NCI-H2196 treated with DMSO at 0.1 percent for 48 hours (cell line): ENCODE measurements around the gene EFNB3.

Source experiments
- DNase-seq: peaks from one replicate; lab custom pipeline; 2025; ENCODE audit not compliant: unreplicated experiment; lab: John Stamatoyannopoulos, UW

The EFNB3 gene

DNA sequence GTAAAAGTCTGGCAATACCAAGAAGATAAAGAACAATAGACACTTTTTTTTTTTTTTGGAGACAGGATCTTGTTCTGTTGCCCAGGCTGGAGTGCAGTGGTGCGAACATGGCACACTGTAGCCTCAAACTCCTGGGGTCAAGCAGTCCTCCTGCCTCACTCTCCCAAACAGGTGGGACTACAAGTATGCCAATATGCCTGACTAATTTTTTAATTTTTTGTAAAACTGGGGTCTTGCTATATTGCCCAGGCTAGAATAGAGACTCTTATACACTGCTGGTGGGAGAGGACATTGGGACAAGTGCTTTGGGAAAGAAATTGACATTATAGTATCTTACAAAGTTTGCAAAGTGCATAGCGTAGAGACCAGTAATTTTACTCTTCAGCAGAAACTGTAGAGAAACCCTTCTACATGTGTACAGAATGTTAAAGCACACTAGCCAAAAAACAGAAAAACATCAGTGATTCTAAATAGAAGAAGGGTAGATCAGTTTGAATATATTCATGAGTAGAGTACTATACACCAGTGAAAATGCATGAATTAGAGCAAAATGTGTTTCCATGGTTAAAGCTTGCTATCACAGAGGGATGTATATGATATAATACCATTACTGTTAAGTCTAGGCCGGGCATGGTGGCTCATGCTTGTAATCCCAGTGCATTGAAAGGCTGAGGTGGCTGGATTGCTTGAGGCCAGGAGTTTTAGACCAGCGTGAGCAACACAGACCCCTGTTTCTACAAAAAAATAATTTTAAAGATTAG lies 7.0 kb upstream of the EFNB3 start:
- DNase-seq: no peak

DNA sequence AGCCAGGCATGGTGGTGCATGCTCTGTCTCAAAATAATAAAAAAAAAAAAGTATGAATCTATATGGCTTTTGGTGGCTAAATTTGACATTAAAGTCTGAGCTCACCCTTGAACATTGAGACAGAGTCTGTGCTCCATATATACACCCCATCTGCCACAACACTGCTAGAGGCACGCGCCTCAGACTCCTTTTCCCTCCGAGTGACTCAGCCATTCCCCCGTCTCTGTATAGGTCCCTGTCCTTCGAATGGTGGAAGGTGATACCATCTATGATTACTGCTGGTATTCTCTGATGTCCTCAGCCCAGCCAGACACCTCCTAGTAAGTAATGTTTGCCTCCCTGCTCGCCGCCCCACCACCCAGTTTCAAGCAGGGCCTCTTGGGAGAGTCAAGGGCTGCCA lies 4.5 kb upstream of the EFNB3 start:
- no peak for DNase-seq

DNA sequence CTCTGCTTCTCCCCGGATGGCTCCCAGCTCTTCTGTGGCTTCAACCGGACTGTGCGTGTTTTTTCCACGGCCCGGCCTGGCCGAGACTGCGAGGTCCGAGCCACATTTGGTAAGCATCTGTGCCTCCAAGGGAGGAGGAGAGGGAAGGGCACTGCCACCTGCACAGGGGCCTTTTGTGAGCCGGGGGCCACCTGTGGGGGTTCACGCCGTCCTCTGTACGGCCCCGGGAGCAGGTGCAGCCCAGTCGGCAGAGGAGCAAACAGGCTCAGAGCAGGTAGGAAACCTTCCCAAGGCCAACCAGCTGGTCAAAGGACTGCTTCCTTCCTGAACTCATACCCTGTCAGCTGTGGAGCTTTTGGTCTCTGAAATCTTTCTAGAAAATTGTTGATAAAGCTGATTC lies 3.3 kb upstream of the EFNB3 start:
- DNase-seq: no peak

DNA sequence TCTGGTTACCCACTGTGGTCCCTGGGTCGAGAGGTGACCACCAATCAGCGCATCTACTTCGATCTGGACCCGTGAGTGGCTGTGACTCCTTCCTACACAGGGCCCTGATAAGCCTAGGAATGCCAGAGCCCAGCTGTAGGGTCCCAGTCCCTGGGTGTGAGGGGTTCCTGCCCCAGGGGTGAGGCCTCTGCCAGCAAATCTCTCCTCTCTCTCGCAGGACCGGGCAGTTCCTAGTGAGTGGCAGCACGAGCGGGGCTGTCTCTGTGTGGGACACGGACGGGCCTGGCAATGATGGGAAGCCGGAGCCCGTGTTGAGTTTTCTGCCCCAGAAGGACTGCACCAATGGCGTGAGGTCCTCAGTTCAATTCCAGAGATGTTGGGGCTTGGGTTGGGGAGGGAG lies 2.2 kb upstream of the EFNB3 start:
- DNase-seq: no peak

DNA sequence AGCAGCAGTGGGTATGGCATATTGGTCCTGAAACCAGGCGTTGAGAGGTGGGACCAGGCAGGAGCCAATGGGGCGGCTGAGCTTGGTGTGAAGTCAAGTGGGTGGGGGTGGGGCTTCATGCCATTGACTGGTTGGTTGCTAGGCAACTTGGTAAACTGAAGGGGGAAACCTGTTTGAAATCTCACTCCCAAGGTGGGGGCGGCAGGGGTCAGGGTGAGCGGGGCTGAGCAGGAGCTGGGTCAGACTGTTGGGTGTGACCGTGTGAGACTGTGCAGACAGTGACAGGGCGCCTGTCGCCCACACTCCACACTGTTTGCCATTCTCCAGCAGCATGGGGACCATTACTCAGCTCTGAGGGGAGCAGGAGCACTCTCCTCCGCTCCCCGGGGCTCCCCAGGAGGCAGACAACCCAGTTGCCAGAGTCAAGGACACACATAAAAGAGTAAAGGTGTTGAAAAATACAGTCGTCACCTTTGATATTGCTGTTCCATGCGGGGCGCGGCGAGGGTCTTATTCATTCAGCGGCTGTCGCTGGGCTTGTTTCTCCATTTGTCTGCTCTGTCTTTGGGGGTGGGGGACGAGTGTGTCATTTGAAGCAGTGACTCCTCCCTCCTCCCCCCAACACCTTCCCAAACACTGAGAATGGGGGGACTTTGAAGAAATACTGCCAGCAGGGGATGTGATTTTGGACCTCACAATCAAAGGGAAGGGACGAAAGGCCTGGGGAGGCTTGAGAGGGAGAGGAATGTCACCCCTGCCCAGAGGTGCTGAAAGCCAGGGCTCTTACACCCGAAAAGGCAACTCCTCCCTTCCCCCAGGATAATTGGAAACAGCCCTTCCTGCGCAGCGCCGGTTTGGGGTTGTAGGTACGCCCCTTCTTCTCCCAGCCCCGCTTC lies 1.2 kb upstream of the EFNB3 start:
- peak; percentile 49 for DNase-seq

DNA sequence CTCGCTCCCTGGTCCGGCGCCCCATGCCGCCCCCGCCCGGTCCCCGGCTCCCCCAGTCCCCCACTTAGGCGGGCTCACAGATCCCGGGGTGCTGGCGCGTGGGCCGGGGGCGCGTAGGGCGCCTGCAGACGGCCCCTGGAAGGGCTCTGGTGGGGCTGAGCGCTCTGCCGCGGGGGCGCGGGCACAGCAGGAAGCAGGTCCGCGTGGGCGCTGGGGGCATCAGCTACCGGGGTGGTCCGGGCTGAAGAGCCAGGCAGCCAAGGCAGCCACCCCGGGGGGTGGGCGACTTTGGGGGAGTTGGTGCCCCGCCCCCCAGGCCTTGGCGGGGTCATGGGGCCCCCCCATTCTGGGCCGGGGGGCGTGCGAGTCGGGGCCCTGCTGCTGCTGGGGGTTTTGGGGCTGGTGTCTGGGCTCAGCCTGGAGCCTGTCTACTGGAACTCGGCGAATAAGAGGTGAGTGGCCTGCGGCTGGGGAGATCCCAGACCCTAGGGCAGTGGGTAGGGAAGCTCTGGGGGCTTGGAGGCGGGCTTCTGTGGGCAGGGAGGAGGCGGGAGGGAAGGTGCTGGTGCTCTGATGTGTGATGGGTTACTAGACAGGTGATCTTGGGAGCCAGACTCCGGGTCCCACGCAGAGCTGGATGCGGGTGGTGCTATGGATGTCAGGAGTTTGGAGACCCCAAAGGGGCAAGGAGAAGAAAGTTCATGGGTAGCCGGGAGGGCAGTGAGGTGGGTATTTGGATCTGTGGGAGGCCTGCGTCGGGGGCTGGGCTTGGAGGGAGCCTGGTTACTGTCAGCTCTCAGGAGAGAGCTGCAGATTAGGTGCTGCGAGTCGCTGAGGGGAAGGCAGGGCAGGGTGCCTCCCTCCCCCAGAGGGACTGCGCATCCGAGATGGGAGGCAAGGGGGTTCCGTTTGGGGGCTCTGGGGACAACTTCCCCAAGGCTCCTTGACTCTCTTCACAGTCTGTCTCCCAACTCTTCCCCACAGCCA lies 560 bp downstream of the EFNB3 start:
- no peak for DNase-seq

DNA sequence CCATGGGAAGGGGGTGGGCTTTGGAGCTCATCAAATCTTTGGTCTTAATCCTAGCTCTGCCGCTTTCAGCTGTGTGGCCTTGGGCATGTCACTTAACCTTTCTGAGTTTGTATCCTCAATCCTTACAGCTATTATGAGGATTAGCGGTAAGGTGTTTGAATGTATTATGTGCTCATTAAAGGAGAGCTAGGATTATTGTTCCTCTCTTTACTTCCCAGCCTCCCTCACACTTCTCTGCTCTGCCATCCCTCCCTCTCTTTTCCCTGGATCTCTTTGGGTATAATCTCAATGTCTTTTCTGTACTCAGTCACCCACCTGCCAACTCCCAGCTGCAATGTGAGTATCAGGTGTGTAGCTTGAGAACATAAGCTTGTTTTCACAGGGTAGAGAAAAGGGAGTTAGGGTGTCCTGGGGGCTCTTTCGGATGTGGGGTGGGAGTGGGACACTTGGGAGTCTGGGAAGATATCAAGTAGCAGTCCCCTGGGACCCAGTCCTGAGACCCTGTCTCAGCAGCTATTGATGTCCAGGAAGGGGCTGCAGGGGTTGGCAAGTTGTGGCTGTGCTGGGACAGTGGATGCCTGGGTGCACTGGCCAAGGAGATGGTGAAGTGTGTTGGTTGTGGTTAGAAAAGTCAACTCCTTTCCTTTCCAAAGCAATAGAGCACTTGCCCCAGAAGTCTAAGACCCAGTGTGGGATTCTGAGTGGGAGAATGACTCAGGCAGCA lies 1.8 kb downstream of the EFNB3 start:
- no peak for DNase-seq

DNA sequence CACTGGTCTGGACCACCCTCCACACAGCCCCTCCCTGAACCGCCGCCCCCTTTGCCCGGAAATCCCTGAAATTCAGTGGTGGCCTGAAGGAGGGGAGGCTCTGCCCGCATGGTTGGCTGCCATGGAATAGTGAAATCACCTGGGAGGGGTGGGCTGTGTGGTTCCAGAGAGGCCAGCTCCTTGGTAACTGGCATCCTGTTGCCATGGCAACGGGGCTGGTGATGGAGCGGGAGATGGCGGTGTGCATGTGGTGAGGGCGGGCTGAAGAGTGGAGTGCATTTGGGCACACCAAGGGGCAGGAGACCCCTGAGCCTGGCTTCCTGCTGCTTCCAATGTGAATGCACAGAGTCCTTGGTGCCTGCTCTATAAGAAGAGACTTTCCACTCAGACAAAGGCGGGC lies 2.4 kb downstream of the EFNB3 start:
- no peak for DNase-seq

DNA sequence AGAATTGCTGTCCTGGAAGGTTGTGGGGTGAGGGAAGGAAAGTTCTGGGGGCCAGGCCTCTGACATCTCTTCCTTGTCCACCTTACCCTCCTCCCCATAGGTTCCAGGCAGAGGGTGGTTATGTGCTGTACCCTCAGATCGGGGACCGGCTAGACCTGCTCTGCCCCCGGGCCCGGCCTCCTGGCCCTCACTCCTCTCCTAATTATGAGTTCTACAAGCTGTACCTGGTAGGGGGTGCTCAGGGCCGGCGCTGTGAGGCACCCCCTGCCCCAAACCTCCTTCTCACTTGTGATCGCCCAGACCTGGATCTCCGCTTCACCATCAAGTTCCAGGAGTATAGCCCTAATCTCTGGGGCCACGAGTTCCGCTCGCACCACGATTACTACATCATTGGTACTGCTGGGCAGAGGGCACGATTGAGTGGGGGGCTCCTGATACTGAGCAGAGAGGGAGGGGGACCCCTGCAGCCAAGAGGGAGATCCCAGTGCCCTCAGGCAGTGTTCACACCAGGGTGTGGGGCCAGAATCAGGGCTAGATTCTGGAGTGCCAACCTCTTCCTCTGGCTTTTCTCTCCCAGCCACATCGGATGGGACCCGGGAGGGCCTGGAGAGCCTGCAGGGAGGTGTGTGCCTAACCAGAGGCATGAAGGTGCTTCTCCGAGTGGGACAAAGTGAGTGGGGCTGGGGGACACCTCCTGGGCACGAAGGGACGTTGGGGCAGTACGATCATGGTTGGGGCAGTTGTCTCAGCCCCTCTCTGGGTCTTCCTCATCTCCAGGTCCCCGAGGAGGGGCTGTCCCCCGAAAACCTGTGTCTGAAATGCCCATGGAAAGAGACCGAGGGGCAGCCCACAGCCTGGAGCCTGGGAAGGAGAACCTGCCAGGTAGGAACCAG lies 3.1 kb downstream of the EFNB3 start:
- DNase-seq: no peak

DNA sequence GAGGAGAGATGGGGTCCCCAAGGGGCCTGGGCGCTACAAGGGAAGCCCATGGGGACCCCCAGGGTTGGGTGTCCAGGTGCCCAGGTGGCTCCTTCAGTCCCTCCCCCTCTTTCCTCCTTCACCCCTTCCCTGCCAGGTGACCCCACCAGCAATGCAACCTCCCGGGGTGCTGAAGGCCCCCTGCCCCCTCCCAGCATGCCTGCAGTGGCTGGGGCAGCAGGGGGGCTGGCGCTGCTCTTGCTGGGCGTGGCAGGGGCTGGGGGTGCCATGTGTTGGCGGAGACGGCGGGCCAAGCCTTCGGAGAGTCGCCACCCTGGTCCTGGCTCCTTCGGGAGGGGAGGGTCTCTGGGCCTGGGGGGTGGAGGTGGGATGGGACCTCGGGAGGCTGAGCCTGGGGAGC lies 4.0 kb downstream of the EFNB3 start:
- DNase-seq: no peak

DNA sequence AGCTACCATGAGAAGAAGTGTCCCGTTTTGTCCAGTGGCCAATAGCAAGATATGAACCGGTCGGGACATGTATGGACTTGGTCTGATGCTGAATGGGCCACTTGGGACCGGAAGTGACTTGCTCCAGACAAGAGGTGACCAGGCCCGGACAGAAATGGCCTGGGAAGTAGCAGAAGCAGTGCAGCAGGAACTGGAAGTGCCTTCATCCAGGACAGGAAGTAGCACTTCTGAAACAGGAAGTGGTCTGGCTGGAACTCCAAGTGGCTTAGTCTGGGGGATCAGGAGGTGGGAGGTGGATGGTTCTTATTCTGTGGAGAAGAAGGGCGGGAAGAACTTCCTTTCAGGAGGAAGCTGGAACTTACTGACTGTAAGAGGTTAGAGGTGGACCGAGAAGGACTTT lies 5.3 kb downstream of the EFNB3 start:
- no peak for DNase-seq

DNA sequence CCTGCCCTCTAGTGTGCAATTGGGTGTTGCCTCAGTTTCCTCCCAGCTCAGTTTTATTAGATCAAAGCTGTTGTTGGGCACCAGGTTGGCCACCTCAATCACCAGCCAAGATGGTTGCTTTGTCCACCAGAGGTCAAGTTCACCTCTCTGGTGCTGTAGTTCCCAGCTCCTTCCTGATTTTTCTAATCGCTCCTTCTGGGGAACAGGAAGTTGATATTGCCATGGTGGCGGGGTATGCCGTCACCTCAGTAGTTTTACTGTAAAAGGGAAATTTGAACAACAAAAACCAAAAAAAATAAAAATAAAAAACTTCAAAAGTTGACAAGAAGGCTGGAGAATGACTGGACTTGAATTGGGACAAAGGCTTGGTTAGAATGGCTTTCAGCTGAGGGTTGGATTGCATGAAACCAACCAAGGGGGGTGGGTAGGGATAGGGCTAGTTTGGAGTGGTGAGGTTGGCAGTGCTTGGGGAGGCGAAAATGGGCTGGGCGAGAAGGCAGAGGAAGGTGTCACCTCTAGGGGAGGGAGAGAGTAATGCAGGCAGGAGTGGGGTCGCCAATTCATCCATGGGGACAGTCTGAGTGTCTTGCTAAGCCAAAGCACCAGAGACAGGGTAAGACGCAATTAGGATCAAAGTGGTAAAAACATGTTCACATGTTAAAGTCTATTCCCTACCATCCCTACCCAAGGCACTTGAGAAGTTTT lies 6.2 kb downstream of the EFNB3 start:
- no peak for DNase-seq

DNA sequence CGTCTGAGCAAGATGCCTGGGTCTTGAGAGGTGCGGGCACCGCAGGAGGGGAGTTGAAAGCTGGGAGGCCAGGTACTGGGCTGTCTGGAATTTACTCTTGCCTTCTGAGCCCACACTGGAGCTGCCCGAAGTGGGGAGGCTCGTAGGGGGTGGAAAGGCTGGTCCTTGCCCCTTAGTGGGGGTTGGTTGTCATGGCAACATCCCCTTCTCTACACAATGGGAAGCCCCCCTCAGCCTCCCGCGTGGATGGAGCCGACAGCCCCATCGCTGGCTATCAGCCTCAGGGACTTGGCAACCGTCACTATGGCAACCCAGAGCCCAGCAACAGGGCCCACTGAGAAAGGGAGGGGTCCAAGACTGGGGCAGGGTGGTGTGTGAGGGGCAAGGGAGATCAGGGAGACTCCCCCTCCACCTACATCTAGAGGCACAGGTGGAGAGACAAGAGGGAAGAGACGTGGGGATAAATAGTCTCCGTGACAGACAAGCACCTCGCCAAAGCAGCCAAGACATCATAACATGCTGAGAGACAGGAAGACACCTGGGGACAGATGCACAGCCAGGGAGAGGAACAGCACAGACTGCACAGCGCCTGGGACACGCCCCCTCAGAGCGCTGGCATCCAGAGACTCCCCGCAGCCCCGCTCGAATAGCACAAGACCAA lies 7.2 kb downstream of the EFNB3 start:
- no peak for DNase-seq

DNA sequence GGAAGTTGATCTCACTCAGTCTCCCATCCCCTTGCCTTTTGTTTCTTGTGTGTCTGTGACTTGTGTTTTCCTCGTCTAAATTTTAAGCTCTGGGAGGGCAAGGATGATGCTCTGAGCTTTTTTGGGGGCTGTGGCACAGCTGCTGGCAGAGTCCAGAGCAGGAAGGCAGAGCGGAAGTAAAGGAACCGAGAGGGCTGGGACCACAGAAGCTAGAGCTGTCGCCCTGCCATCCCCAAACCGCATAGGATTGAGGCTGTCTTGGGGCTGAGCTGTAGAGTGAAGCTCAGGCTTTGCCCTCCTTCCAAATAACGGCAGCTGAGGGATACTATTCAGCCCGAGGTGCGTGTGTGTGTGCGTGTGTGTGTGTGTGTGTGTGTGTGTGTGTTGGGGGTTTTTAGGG lies 8.8 kb downstream of the EFNB3 start:
- DNase-seq: no peak

DNA sequence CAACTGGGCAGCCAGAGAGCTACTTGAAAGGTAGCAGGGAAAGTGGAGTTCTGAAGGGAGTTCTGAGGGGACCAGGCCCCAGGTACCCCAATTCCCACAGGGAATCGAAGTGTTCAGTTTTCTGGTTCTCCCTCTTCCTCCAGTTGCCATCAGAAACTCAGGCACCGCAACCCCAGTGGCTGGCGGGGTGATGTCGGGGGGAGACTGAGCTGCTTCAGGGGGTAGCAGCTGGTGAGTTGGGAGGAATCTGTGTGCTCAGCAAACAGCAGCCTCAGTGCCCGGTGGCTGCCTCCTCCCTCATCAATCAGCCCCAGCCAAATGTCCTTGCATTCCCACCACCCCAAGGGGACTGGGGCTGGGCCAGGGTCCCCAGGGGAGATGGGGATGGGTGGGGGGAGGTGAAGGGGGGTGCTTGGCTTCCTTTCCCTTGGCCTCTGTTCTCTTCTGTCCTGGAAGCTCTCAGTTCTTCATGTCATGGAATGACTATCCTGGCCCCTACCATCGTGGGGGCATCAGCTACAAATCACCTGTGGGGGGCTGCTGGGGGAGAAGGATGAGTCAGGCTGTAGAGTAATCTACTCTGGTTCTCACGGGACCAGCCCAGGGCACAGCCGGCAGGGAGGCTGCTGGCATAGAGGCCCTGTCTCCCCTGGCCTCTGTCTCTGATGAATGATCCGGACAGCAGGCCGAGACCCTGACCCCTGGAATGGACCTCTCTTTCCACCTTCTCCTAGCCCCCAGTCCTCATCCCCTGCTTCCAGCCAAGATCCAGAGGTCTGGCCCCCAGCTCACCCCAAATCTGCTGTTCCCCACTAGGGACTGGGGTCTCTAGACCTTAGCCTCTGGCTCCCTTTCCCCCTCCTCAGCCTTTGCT lies 10.0 kb downstream of the EFNB3 start:
- DNase-seq: no peak

DNA sequence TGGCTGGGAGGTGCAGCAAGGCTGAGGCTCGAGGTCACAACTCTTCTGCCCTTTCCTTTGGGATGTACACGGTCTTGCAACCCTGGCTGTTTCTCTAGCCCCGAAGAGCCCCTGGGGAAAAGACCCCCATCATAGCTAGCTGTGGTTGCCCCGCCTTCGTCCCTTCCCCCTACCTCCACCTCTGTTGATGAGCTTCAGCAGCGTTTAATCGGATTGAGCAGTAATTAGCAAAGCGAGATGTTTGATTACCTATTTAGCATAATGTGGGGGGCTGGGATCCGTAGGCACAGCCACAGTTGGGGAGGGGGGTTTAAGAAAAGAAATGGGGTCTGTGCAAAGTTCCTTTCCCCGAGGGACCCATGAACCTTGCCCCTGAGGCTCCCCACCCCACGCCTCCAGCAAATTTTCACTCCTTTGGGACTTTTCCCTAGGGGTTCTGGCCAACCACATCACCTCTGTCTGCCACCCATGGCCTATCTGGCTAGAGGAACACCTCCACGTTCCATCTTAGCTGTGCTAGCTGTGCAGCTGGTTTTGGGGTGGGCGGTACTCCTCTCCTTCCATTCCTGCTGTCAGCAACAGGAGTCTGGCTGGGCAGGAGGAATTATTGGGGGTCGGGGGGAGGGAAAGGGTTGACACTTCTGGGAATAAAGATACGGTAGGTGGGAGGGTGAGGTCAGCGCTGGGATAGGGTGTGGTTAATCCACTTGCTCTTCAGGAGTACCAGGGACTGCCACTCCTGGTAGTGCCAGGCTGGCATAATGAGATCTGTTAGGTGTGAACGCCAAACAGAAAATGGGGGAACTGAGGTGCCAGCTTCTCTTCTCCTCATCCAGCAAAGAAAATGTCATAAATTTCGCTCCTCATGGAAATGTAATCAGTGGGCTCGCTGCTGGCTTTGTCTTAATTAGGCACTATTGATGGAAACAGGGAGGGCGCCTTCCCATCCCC lies 11.2 kb downstream of the EFNB3 start:
- DNase-seq: no peak
